Cortex of kidney (tissue), 1 donor: ENCODE data around the gene SEC61A1.

ENCODE experiments used
- DNase-seq: peaks from one replicate; lab custom pipeline; 2025; lab: John Stamatoyannopoulos, UW

SEC61A1 gene

GRCh38 chr3:128077665-128078064 is 25.4 kb downstream of the SEC61A1 start:
- DNase-seq = no peak

- DNase-seq = no peak
Measured at GRCh38 chr3:128078322-128078721, 26.1 kb downstream of the SEC61A1 start.

- no peak for DNase-seq
Measured at GRCh38 chr3:128078875-128079274, 26.6 kb downstream of the SEC61A1 start.

GRCh38 chr3:128079823-128080222 is 27.6 kb downstream of the SEC61A1 start:
- no peak for DNase-seq

GRCh38 chr3:128080323-128081080 is 28.3 kb downstream of the SEC61A1 start:
- no peak for DNase-seq

GRCh38 chr3:128081226-128081625 is 29.0 kb downstream of the SEC61A1 start:
- DNase-seq = no peak

GRCh38 chr3:128081846-128082245 is 29.6 kb downstream of the SEC61A1 start:
- DNase-seq = no peak

GRCh38 chr3:128082546-128082945 is 30.3 kb downstream of the SEC61A1 start:
- DNase-seq = no peak

GRCh38 chr3:128083396-128083795 is 31.2 kb downstream of the SEC61A1 start:
- no peak for DNase-seq

- DNase-seq = no peak
Measured at GRCh38 chr3:128083980-128084674, 31.9 kb downstream of the SEC61A1 start.

- DNase-seq = no peak
Measured at GRCh38 chr3:128084675-128085021, 32.4 kb downstream of the SEC61A1 start.

GRCh38 chr3:128089135-128089534 is 36.9 kb downstream of the SEC61A1 start:
- DNase-seq = no peak

GRCh38 chr3:128091586-128091985 is 39.3 kb downstream of the SEC61A1 start:
- DNase-seq = no peak

GRCh38 chr3:128094295-128095151 is 42.3 kb downstream of the SEC61A1 start:
- DNase-seq = no peak

GRCh38 chr3:128095222-128095703 is 43.0 kb downstream of the SEC61A1 start:
- DNase-seq = no peak

GRCh38 chr3:128098234-128098633 is 46.0 kb downstream of the SEC61A1 start:
- no peak for DNase-seq

GRCh38 chr3:128100161-128100560 is 47.9 kb downstream of the SEC61A1 start:
- DNase-seq = no peak

- no peak for DNase-seq
Measured at GRCh38 chr3:128100638-128101037, 48.4 kb downstream of the SEC61A1 start.

GRCh38 chr3:128103136-128103676 is 51.0 kb downstream of the SEC61A1 start:
- no peak for DNase-seq

- no peak for DNase-seq
Measured at GRCh38 chr3:128107834-128108233, 55.6 kb downstream of the SEC61A1 start.

- DNase-seq = no peak
Measured at GRCh38 chr3:128111147-128111546, 58.9 kb downstream of the SEC61A1 start.

GRCh38 chr3:128112357-128112968 is 60.2 kb downstream of the SEC61A1 start:
- DNase-seq = no peak
